OCI-LY3 (cell line): Measurements from ENCODE around the gene GPR55.

Source experiments
- H2AFZ ChIP-seq: fragments of 200-600, 300-600 bp; shearing (Covaris generic); 2 replicates; pipeline ENCODE4 v1.6.0; 2014; ENCODE audit warnings: antibody characterized with exemption, low read depth, low read length
- H3K27ac ChIP-seq: fragments of 200-600, 300-600 bp; sonication (generic); 2 replicates; pipeline ENCODE4 v1.5.1; 2014; ENCODE audit warnings: mild to moderate bottlenecking, low read length, moderate library complexity, mixed read lengths
- H3K27me3 ChIP-seq: fragments of 200-600, 300-600 bp; sonication (generic); 2 replicates; pipeline ENCODE4 v1.6.1; 2014; ENCODE audit warnings: low read depth, low read length, mixed read lengths
- H3K36me3 ChIP-seq: fragments of 200-600, 300-600 bp; sonication (generic); replicated peaks from 2 replicates; pipeline ENCODE3; 2014; ENCODE audit warnings: low read depth, low read length, mixed read lengths
- H3K4me1 ChIP-seq: fragments of 300-600, 200-600 bp; sonication (generic); 2 replicates; pipeline ENCODE4 v1.6.1; 2014; ENCODE audit warnings: low read length, mixed read lengths
- H3K4me2 ChIP-seq: fragments of 200-600, 300-600 bp; sonication (generic); 2 replicates; pipeline ENCODE4 v1.6.1; 2014; ENCODE audit warnings: low read length, mixed read lengths
- H3K4me3 ChIP-seq: fragments of 300-600, 200-600 bp; sonication (generic); 2 replicates; pipeline ENCODE4 v1.5.1; 2014; ENCODE audit warnings: antibody characterized with exemption, mild to moderate bottlenecking, low read length, moderate library complexity
- H3K79me2 ChIP-seq: fragments of 300-600, 200-600 bp; shearing (Covaris generic); 2 replicates; pipeline ENCODE4 v1.6.1; 2014; ENCODE audit warnings: mild to moderate bottlenecking, low read length, mixed read lengths
- H3K9ac ChIP-seq: fragments of 300-600, 200-600 bp; shearing (Covaris generic); 2 replicates; pipeline ENCODE4 v1.6.0; 2014; ENCODE audit warnings: mild to moderate bottlenecking, low read length, moderate library complexity
- H3K9me3 ChIP-seq: fragments of 200-600, 300-600 bp; shearing (Covaris generic); 2 replicates; pipeline ENCODE4 v1.6.1; 2014; ENCODE audit warnings: low read length, mixed read lengths; ENCODE audit not compliant: insufficient read depth
- H4K20me1 ChIP-seq: fragments of 200-600, 300-600 bp; sonication (generic); 2 replicates; pipeline ENCODE4 v1.6.1; 2016; ENCODE audit warnings: low read length, mixed read lengths; ENCODE audit not compliant: insufficient read depth
- EZH2phosphoT487 ChIP-seq: fragments of 200-600 bp; shearing (Covaris generic); IDR thresholded peaks from 2 replicates; pipeline ENCODE4 v1.6.1; 2018; ENCODE audit warnings: antibody characterized with exemption, mixed run types, low read depth
- TF ChIP-seq, protein P1 (sequence below): fragments of 200-600, 300-600 bp; sonication (generic); IDR thresholded peaks from 2 replicates; pipeline ENCODE4 v1.5.1; 2014; ENCODE audit warnings: antibody characterized with exemption, low read length, low read depth

Gene GPR55

DNA sequence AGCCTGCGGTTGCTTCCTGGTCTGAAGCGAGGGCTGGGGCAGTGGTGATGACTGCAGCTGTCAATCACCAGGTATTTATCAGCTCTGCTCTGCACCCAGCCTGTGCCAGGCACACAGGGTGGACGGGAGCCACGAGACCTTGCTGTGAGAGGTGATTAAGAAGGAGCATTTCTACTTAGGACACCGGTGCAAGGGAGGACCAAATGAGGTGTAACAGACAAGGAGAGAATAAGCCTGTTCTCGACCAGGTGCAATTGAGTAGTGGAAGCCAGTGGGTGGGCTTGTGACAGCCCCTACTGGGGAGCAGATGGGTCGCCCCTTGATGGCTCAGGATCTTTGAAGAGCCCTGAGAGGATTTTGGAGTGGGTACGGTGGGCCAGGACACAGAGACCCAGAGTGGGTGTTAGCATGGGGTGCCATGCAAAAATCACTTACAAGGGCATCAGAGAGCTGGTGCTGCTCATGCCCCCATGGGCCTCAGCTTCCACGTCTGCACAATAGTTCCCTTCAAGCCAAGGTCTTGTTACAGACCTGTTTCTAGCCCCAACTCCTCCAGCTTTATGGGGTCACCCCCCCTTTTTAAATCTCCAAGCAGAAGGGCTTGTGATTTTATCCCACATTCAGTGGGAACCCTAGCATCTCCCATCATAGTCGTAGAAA lies 24.6 kb downstream of the GPR55 start:
- H3K9ac ChIP-seq = no peak overlapping the region
- H2AFZ ChIP-seq = peak overlapping the region; percentile 83
- H3K27me3 ChIP-seq = no peaks in the 10 kb centered on the region
- no peaks in the 10 kb centered on the region for H4K20me1 ChIP-seq
- H3K4me2 ChIP-seq = peak overlapping the region; percentile 46
- peaks cover 57% of the 10 kb centered on the region for H3K4me1 ChIP-seq
- H3K36me3 ChIP-seq = no peaks in the 10 kb centered on the region
- no peaks in the 10 kb centered on the region for H3K9me3 ChIP-seq
- H3K27ac ChIP-seq = no peak overlapping the region
- H3K4me3 ChIP-seq = 0 out of 2 replicates have a peak overlapping the region, but pooled peaks have one; percentile 7
- TF ChIP-seq, protein P1, sequence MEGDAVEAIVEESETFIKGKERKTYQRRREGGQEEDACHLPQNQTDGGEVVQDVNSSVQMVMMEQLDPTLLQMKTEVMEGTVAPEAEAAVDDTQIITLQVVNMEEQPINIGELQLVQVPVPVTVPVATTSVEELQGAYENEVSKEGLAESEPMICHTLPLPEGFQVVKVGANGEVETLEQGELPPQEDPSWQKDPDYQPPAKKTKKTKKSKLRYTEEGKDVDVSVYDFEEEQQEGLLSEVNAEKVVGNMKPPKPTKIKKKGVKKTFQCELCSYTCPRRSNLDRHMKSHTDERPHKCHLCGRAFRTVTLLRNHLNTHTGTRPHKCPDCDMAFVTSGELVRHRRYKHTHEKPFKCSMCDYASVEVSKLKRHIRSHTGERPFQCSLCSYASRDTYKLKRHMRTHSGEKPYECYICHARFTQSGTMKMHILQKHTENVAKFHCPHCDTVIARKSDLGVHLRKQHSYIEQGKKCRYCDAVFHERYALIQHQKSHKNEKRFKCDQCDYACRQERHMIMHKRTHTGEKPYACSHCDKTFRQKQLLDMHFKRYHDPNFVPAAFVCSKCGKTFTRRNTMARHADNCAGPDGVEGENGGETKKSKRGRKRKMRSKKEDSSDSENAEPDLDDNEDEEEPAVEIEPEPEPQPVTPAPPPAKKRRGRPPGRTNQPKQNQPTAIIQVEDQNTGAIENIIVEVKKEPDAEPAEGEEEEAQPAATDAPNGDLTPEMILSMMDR = no peak
- TF ChIP-seq EZH2phosphoT487 = no peak
- no peaks in the 10 kb centered on the region for H3K79me2 ChIP-seq

DNA sequence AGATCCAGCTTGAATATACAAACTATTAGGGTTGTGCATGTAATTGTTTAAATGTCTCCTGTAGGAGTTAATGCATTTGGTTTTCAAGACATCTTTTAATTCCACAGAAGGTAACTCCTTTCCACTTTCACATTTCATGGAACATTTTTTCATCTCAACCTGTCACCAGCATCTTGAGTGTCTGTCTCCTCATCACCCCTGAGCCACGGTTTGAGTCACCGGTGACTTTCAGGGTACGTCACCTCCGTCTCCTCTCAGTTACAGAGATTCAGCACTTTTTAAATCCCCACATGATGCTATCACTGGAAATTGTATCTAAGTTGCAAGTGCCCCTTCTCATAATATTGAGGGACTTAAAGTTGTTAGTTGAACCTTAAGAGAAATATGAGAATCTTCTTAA lies 25.3 kb downstream of the GPR55 start:
- no peaks in the 10 kb centered on the region for H3K36me3 ChIP-seq
- H3K9ac ChIP-seq = no peak overlapping the region
- H3K4me3 ChIP-seq = 0 out of 2 replicates have a peak overlapping the region, but pooled peaks have one; percentile 7
- peak overlapping the region; percentile 83 for H2AFZ ChIP-seq
- H4K20me1 ChIP-seq = no peaks in the 10 kb centered on the region
- no peaks in the 10 kb centered on the region for H3K9me3 ChIP-seq
- peak overlapping the region; percentile 46 for H3K4me2 ChIP-seq
- H3K79me2 ChIP-seq = no peaks in the 10 kb centered on the region
- TF ChIP-seq EZH2phosphoT487 = no peak
- TF ChIP-seq, protein P1 = no peak
- H3K4me1 ChIP-seq = peaks cover 64% of the 10 kb centered on the region
- no peaks in the 10 kb centered on the region for H3K27me3 ChIP-seq
- no peak overlapping the region for H3K27ac ChIP-seq

DNA sequence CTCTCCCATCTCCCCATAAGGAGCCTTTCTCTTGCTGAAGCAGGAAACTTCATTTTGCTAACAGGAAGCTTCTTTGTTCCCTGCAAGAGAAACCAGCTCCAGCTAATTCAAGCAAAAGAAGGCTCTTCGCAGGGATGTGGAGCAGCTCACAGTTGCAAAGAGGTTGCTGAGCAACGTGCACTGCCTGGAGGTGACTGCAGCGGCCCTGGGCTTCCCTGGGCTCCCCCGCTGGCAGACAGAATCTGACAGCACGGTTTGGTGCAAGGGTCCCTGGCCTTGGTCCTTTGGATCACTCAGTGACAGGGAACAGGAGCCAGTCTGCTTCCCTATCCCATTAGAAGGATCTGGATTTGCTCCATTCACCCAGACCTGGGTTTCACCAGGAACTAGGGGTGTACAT lies 25.8 kb downstream of the GPR55 start:
- TF ChIP-seq EZH2phosphoT487 = no peak
- TF ChIP-seq, protein P1 = no peak
- Histone ChIP-seq H2AFZ (no peak overlapping the region), H4K20me1 (no peaks in the 10 kb centered on the region), H3K27me3 (no peaks in the 10 kb centered on the region), H3K9ac (no peak overlapping the region), H3K4me1 (peaks cover 69% of the 10 kb centered on the region), H3K36me3 (no peaks in the 10 kb centered on the region), H3K27ac (no peak overlapping the region), H3K79me2 (no peaks in the 10 kb centered on the region), H3K4me3 (no peak overlapping the region), H3K9me3 (no peaks in the 10 kb centered on the region), H3K4me2 (peak overlapping the region; percentile 46; the same call in 1 of the 2 replicates)

DNA sequence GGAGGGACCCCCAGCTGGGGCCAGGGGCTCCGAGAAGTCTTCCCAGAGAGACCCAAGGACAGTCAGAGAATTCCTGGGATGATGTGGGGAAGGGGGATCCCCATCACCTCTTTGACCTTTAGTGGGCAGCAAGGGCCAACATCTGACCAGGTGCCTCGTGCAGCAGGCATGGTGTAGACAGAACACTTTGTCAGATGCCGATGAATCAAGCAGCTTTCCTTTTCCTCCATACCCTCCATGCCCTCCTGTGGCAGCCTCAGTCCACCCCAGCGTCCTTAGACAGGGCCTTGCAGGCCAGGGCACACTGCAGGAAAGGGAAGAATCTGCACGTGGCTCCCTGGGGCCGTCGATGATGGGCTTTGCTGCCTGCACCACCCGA lies 26.3 kb downstream of the GPR55 start:
- no peaks in the 10 kb centered on the region for H3K79me2 ChIP-seq
- no peak overlapping the region for H3K27ac ChIP-seq
- TF ChIP-seq, protein P1 = no peak
- no peak for TF ChIP-seq EZH2phosphoT487
- no peaks in the 10 kb centered on the region for H3K36me3 ChIP-seq
- no peaks in the 10 kb centered on the region for H3K27me3 ChIP-seq
- H3K9ac ChIP-seq = no peak overlapping the region
- H3K9me3 ChIP-seq = no peaks in the 10 kb centered on the region
- peaks cover 75% of the 10 kb centered on the region for H3K4me1 ChIP-seq
- H3K4me3 ChIP-seq = no peak overlapping the region
- no peak overlapping the region for H2AFZ ChIP-seq
- H4K20me1 ChIP-seq = no peaks in the 10 kb centered on the region
- H3K4me2 ChIP-seq = no peak overlapping the region
